NOMO-1 treated with dmso at 0.1 percent for 144 hours (cell line): Measurements from ENCODE around the gene STOML1.
A peak's percentile ranks its signal among the peaks of the same experiment; 100 is the strongest.

Experiments used
- DNase-seq: peaks from one replicate; lab custom pipeline; 2025; ENCODE audit not compliant: unreplicated experiment; lab: John Stamatoyannopoulos, UW

STOML1 gene

GRCh38 chr15:74022706-74023470, 30.8 kb upstream of the STOML1 start:
- no peak for DNase-seq

- no peak for DNase-seq
Measured at GRCh38 chr15:74019734-74020133, 27.6 kb upstream of the STOML1 start.

- no peak for DNase-seq
Measured at GRCh38 chr15:74013374-74013894, 21.3 kb upstream of the STOML1 start.

GRCh38 chr15:74011610-74012009, 19.5 kb upstream of the STOML1 start:
- no peak for DNase-seq

GRCh38 chr15:74010929-74011540, 18.9 kb upstream of the STOML1 start:
- DNase-seq: no peak

- DNase-seq: no peak
Measured at GRCh38 chr15:74008901-74009300, 16.8 kb upstream of the STOML1 start.

GRCh38 chr15:74007820-74008371, 15.8 kb upstream of the STOML1 start:
- DNase-seq: no peak

GRCh38 chr15:74006774-74007639, 14.9 kb upstream of the STOML1 start:
- no peak for DNase-seq

GRCh38 chr15:73997986-73998385, 5.9 kb upstream of the STOML1 start:
- DNase-seq: no peak

GRCh38 chr15:73996939-73997338, 4.8 kb upstream of the STOML1 start:
- peak; percentile 45 for DNase-seq

- DNase-seq: no peak
Measured at GRCh38 chr15:73996267-73996666, 4.2 kb upstream of the STOML1 start.

- DNase-seq: no peak
Measured at GRCh38 chr15:73994912-73995622, 3.0 kb upstream of the STOML1 start.

- DNase-seq: peak; percentile 98
Measured at GRCh38 chr15:73994413-73994883, 2.4 kb upstream of the STOML1 start, which contains the start of gene PML. TSS of gene PML (plus strand) at chr15:73994716. CDS start at chr15:73994813, 97 bp downstream.

GRCh38 chr15:73993211-73993994, 1.3 kb upstream of the STOML1 start:
- DNase-seq: no peak

GRCh38 chr15:73992594-73992898, 451 bp upstream of the STOML1 start:
- DNase-seq: no peak

GRCh38 chr15:73991260-73991659, 835 bp downstream of the STOML1 start:
- DNase-seq: no peak

- no peak for DNase-seq
Measured at GRCh38 chr15:73990250-73991005, 1.7 kb downstream of the STOML1 start.

- no peak for DNase-seq
Measured at GRCh38 chr15:73989001-73989798, 2.9 kb downstream of the STOML1 start.
